ENCODE measurements around the gene ADH5.
"Not testable (repeated sequence)": the region's sequence is repeated elsewhere in the genome, so short reads cannot be mapped to it uniquely, and the experiment has no call there.

ADH5 gene

GRCh38 chr4:99025506-99025905 is 63.1 kb downstream of the ADH5 start:
- no peak overlapping the region for H3K4me3 ChIP-seq (ENCODE audit: low read depth, low read length)
- DNase-seq (ENCODE audit: low read depth) = no peak
- TF ChIP-seq MYC (IDR thresholded peaks at IDR 0.05; ENCODE audit: low read depth, low read length) = no peak
- no peak for TF ChIP-seq POLR2A (IDR thresholded peaks at IDR 0.05; ENCODE audit: extremely low read depth, insufficient read length)
- TF ChIP-seq, protein P1, sequence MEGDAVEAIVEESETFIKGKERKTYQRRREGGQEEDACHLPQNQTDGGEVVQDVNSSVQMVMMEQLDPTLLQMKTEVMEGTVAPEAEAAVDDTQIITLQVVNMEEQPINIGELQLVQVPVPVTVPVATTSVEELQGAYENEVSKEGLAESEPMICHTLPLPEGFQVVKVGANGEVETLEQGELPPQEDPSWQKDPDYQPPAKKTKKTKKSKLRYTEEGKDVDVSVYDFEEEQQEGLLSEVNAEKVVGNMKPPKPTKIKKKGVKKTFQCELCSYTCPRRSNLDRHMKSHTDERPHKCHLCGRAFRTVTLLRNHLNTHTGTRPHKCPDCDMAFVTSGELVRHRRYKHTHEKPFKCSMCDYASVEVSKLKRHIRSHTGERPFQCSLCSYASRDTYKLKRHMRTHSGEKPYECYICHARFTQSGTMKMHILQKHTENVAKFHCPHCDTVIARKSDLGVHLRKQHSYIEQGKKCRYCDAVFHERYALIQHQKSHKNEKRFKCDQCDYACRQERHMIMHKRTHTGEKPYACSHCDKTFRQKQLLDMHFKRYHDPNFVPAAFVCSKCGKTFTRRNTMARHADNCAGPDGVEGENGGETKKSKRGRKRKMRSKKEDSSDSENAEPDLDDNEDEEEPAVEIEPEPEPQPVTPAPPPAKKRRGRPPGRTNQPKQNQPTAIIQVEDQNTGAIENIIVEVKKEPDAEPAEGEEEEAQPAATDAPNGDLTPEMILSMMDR (IDR thresholded peaks at IDR 0.05; ENCODE audit: low read depth, low read length) = no peak
- no peak for TF ChIP-seq MAX (IDR thresholded peaks at IDR 0.05; ENCODE audit: low read depth, low read length)

DNA sequence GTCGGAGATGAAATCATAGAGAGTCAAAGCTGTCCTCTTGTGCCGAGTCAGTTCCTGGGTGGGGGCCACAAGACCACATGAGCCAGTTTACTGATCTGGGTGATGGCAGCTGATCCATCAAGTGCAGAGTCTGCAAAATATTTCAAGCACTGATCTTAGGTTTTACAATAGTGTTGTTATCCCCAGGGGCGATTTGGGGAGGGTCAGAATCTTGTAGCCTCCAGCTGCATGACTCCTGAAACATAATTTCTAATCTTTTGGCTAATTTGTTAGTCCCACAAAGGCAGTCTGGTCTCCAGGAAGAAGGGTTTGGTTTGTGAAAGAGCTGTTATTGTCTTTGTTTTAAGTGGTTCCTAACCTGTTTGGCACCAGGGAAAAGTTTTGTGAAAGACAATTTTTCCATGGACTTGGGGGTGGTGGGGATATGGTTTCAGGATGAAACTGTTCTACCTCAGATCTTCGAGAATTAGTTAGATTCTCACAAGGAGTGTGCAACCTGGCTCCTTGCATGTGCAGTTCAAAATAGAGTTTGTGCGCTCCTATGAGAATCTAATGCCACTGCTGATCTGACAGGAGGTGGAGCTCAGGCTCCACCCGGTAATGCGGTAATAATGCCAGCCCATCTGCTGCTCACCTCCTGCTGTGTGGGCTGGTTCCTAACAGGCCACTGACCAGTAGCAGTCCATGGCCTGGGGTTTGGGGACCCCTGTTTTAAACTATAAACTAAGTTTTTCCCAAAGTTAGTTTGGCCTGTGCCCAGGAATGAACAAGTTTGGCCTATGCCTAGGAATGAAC is 63.9 kb downstream of the ADH5 start:
- DNase-seq (ENCODE audit: low read depth) = no peak
- no peak for TF ChIP-seq POLR2A (IDR thresholded peaks at IDR 0.05; ENCODE audit: extremely low read depth, insufficient read length)
- TF ChIP-seq, protein P1 (IDR thresholded peaks at IDR 0.05; ENCODE audit: low read depth, low read length) = no peak
- no peak for TF ChIP-seq MYC (IDR thresholded peaks at IDR 0.05; ENCODE audit: low read depth, low read length)
- no peak for TF ChIP-seq MAX (IDR thresholded peaks at IDR 0.05; ENCODE audit: low read depth, low read length)
- no peak overlapping the region for H3K4me3 ChIP-seq (ENCODE audit: low read depth, low read length)

- H3K4me3 ChIP-seq (ENCODE audit: low read depth, low read length); DNase-seq (ENCODE audit: low read depth): not testable (repeated sequence)
These were observed 64.8 kb downstream of the ADH5 start for GRCh38 chr4:99023800-99024251.

GRCh38 chr4:99022566-99022965 is 66.0 kb downstream of the ADH5 start:
- TF ChIP-seq MYC (IDR thresholded peaks at IDR 0.05; ENCODE audit: low read depth, low read length) = no peak
- TF ChIP-seq MAX (IDR thresholded peaks at IDR 0.05; ENCODE audit: low read depth, low read length) = no peak
- TF ChIP-seq POLR2A (IDR thresholded peaks at IDR 0.05; ENCODE audit: extremely low read depth, insufficient read length) = no peak
- TF ChIP-seq, protein P1 (IDR thresholded peaks at IDR 0.05; ENCODE audit: low read depth, low read length) = no peak
- peak overlapping the region; percentile 48 for H3K4me3 ChIP-seq (ENCODE audit: low read depth, low read length)
- no peak for DNase-seq (ENCODE audit: low read depth)

DNA sequence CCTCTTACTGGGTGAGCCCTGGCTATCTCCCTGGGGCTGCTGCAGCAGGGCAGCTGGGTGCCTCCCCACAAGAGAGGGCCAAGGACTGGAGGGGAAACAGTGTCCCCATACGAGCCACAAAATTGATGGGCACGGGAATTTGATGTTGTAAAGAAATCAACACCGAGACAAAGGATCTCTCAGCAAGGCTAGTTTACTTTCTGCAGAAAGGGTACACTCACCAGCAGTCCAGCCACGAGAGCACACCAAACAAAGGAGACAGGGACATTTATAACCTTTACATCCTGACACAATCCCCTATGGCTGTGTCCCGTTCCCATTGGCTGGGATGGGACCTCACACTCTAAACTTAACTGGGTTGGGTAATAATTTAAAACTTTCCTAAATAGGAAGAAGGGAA is 67.2 kb downstream of the ADH5 start:
- DNase-seq (ENCODE audit: low read depth) = no peak
- H3K4me3 ChIP-seq (ENCODE audit: low read depth, low read length) = no peak overlapping the region
- TF ChIP-seq, protein P1 (IDR thresholded peaks at IDR 0.05; ENCODE audit: low read depth, low read length) = no peak
- TF ChIP-seq POLR2A (IDR thresholded peaks at IDR 0.05; ENCODE audit: extremely low read depth, insufficient read length) (no peak), MYC (IDR thresholded peaks at IDR 0.05; ENCODE audit: low read depth, low read length) (no peak), MAX (IDR thresholded peaks at IDR 0.05; ENCODE audit: low read depth, low read length) (no peak)

Data from NB4 (cell line).